Sigmoid colon (tissue), 4 donors: ENCODE results near the gene PRKN.

Experiments used
- POLR2A ChIP-seq, 2 donors: fragments of 450-650 bp; IDR thresholded peaks; one replicate each; pipeline ENCODE4 v1.6.1; 2016; ENCODE audit warnings: antibody characterized with exemption in 2 of 2, mild to moderate bottlenecking in 2 of 2, moderate library complexity in 2 of 2
- POLR2AphosphoS5 ChIP-seq, 4 donors: sonication (generic); formaldehyde crosslinking; IDR thresholded peaks; one replicate each; pipeline ENCODE4 v1.6.1; 2017; ENCODE audit warnings: antibody characterized with exemption in 4 of 4
- TF ChIP-seq, protein P1 (sequence below), 4 experiments: fragments of 450-650 bp in 3 of 4; fragments of 200-600 bp in 1 of 4; IDR thresholded peaks; one replicate each; pipeline ENCODE4 v1.5.1; 2016 to 2019; ENCODE audit warnings: antibody characterized with exemption in 4 of 4, mild to moderate bottlenecking in 3 of 4, moderate library complexity in 2 of 4

DNA sequence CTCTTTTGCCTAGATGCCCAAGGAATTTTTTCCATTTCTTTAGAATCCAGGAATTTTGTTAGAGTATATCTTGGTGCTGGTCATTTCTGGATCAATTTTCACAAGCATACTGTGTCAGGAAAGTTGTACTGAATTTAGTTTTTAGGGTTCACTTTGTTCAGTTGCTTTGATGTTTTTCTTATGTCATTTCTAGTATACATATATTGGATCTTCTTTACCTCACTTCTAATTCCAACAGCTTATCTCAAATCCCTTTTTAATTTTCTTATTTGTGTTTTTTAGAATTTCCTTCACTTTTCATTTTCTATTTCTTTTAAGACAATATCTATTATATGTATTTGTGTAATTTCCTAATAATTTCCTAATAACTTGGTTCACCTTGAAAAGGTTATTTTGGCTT is 1172.7 kb downstream of the PRKN start:
- TF ChIP-seq, protein P1, sequence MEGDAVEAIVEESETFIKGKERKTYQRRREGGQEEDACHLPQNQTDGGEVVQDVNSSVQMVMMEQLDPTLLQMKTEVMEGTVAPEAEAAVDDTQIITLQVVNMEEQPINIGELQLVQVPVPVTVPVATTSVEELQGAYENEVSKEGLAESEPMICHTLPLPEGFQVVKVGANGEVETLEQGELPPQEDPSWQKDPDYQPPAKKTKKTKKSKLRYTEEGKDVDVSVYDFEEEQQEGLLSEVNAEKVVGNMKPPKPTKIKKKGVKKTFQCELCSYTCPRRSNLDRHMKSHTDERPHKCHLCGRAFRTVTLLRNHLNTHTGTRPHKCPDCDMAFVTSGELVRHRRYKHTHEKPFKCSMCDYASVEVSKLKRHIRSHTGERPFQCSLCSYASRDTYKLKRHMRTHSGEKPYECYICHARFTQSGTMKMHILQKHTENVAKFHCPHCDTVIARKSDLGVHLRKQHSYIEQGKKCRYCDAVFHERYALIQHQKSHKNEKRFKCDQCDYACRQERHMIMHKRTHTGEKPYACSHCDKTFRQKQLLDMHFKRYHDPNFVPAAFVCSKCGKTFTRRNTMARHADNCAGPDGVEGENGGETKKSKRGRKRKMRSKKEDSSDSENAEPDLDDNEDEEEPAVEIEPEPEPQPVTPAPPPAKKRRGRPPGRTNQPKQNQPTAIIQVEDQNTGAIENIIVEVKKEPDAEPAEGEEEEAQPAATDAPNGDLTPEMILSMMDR (IDR thresholded peaks at IDR 0.05): no peak
- TF ChIP-seq POLR2A (IDR thresholded peaks at IDR 0.05): no peak
- no peak for TF ChIP-seq POLR2AphosphoS5 (IDR thresholded peaks at IDR 0.05)
